ENCODE results near the gene WDFY1.
"Not testable (repeated sequence)": the region's sequence is repeated elsewhere in the genome, so short reads cannot be mapped to it uniquely, and the experiment has no call there.

WDFY1 gene

DNA sequence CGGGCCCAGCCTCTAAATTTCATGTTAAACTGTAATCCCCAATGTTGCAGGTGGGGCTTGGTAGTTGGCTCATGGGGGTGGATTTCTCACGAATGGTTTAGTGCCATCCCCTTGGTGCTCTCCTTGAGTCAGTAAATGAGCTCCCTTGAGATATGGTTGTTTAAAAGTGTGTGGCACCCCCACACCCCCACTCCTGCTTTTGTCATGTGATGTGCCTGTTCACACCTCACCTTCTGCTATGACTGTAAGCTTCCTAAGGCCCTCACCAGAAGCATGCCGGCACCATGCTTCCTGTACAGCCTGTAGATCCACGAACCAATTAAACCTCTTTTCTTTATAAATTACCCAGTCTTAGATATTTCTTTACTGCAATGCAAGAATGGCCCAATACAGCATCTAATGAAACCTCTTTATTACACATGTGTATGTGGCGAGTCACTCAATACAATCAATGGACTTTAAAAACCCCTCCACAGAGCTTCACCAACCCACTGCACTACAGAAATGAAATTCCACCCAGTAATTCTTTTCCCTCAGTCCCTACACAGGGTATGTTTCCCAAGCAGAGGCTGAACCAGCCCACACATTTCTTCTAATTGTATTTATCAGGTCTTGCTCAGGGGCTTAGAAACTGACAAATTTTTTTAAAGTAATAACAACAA is 47.3 kb downstream of the WDFY1 start:
- DNase-seq (ENCODE audit: low read depth in 2 of 2, low spot score in 1 of 2) = no peak

DNA sequence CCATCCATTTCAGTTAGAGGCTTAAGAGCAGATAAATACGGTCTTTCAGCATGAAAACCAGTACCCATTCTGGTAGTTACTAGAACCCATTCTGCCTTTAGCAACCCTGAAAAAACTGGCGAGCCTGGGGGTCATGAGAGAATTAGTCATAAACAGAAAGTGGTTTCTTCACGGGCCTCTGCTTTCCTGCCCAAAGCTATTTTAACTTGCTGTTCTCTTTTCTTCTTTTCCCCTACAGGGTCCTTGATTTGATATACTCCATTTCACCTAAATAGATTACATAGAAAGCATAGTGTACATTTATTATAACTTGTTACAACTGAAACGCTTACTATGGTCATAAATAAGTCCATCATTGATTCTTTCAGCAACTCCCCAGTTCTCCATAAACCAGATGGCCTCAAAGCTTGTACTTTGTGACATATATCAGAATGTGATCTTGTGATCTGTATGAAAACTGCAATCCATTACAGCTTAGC is 48.3 kb downstream of the WDFY1 start:
- DNase-seq (ENCODE audit: low read depth in 2 of 2, low spot score in 1 of 2) = no peak

DNA sequence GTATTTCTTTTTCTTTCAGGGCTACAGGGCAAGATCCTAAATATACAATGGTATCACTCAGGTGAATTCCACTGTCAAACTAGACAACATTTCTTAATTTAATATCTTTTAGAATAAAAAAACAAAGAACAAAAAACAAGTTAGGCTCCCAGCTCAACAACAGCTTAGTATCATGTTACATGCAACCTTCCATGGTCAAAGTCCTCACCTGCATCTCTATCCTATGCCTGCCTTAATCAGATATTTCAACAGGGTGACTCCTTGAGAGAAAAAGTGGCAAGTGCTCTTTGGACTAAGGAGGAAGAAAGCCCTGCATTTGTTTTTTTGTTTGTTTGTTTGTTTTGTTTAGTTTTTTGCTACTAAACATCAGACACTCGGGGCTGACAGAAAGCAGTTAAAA is 50.2 kb downstream of the WDFY1 start:
- no peak for DNase-seq (ENCODE audit: low read depth in 2 of 2, low spot score in 1 of 2)

DNA sequence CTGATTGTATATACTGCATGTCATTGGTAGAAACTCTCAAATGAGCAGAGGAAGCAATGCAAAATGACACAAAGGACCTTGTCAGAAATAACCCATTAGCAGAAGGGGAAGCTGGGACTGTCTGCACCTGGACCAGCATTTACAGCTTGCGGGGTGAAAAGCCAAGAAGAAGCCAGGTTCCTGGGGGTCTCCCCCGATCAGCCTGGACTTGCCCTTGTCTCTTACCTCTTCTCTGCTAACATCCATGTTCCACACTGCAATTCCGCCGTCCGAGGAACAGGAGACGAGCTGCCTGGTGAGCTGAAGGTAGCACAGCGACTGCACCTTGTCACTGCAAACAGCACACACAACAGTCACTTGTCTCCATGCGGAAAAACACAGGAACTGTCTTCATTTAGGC is 51.1 kb downstream of the WDFY1 start:
- no peak for DNase-seq (ENCODE audit: low read depth in 2 of 2, low spot score in 1 of 2)

DNA sequence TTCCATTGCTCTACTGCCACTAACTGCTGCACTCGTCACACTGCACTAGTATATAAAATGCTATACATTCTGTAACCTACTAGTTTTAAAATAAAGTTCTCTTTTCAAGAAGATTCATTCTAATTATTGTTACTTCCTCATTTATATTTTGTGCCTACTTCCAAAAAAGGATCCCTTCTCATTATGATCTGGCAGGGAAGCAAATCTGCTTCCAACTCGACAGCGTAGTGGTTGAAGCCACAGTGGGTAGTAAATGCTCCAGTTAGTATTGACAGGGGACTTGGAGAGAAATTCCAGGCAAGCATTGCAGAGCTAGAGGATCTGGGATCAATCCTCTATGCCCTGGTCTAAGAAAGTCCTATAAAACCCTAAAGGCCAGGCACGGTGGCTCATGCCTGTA is 54.4 kb downstream of the WDFY1 start:
- no peak for DNase-seq (ENCODE audit: low read depth in 2 of 2, low spot score in 1 of 2)

DNA sequence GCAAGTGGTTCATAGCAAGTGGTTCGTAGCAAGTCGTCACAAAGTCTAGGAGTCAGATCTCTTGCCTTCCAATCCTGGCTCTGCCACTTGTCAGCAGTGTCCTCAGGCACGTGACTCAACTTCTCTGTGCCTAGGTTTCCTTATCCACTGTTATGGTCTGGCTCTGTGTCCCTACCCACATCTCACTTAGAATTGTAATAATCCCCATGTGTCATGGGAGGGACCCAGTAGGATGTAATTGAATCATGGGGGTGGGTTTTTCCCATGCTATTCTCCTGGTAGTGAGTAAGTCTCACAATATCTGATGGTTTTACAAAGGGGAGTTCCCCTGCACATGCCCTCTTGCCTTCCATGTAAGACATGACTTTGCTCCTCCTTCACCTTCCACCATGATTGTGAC is 55.9 kb downstream of the WDFY1 start:
- no peak for DNase-seq (ENCODE audit: low read depth in 2 of 2, low spot score in 1 of 2)

DNA sequence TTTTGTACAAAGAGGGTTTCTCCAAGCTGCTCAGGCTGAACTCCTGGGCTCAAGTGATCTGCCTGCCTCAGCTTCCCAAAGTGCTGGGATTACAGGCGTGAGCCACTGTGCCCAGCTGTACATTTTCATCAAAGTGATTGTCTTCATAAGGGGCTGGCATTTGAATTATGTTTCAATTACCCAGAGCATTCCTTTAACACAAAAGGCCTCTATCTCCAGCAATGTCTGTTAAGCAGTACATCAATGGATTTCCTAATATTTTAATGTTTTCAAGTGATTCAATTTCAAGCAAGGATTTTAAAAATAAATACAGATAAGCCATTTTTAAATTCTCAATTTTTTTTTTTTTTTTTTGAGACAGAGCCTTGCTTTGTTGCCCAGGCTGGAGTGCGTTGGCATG is 56.9 kb downstream of the WDFY1 start:
- DNase-seq (ENCODE audit: low read depth in 2 of 2, low spot score in 1 of 2) = no peak

DNA sequence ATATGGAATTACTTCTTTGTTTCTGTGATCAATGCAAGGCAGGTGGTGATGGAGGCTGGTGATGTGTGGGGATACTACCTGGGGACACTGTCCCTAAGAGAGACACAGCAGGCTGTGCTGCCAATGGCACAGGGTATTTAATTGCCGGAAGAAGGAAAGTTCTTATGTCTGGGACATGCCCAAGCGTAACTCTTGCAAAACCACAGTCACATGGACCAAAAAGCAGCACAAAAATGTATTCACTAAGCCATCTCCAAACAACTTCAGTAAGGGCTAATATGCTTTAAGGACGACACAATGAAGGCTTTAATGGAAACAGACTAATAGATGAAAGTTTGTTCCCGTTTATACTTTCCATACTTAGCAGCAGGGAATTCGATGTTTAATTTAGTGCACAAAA is 58.0 kb downstream of the WDFY1 start:
- DNase-seq (ENCODE audit: low read depth in 2 of 2, low spot score in 1 of 2) = no peak

DNA sequence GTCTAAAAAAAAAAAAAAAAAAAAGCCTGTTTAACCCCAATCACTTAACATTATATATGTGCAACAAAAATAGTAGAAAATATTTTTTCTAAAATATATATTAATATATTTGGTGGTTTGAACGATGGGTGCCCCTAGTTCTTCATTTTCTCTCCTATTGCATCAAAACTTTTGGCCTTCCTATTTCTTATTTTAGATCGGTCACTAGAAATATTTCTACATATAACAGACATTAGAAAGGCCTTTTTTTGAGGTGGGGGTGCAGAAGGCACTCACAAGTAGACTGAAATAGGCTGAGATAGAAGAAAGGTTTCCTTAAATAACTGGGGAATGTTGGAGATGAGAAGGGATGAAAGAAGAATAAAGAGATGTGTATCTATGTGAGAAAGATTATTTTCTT is 58.4 kb downstream of the WDFY1 start:
- no peak for DNase-seq (ENCODE audit: low read depth in 2 of 2, low spot score in 1 of 2)

DNA sequence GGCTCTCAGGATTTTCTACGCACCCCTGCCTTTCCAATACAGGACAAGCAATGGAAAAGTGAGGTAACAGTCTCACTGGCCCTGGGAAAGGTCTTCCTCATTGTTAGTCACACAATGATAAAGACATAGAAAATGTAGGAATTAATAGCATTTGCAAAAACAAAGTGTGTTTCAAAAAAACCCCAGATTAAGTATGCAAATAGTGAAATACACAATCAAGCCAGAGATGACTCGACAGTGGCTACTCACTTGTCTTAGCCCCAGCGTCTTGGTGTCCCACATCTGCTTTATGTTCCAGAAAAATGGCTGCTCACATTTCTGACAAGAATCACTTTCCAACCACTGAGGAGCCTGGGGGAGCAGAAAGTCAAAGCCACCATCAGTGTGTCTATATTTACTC is 60.7 kb downstream of the WDFY1 start:
- no peak for DNase-seq (ENCODE audit: low read depth in 2 of 2, low spot score in 1 of 2)

DNA sequence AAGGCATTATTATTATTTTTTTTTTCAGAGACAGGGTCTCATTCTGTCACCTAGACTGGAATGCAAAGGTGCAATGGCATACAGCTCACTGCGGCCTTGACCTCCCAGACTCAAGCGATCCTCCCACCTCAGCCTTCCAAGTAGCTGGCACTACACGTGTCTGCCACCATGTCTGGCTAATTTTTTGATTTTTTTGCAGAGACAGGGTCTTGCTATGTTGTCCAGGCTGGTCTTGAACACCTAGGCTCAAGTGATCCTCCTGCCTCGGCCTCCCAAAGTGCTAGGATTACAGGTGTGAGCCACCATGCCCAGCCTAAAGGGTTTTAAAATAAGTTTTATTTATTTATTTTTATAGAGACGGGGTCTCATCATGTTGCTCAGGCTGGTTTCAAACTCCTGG is 62.4 kb downstream of the WDFY1 start:
- no peak for DNase-seq (ENCODE audit: low read depth in 2 of 2, low spot score in 1 of 2)

DNA sequence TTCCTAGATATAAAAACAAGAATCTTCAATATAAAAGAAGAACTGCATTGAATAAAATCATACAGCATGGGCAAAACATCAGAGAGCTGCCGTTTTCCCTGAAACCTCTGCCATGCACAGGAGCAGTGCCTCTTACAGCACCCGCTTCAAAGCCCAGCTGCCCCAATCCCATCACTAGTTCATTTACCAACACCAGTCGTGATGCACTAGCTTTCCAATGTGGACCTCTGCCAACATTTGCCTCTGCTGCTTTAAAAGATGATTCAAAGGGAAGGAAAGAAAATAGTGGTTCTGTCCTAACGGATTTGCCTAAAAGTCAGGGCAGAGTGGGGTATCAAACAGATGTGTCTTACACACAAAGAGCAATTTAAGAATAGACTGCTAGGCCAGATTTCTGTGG is 64.3 kb downstream of the WDFY1 start:
- no peak for DNase-seq (ENCODE audit: low read depth in 2 of 2, low spot score in 1 of 2)

DNA sequence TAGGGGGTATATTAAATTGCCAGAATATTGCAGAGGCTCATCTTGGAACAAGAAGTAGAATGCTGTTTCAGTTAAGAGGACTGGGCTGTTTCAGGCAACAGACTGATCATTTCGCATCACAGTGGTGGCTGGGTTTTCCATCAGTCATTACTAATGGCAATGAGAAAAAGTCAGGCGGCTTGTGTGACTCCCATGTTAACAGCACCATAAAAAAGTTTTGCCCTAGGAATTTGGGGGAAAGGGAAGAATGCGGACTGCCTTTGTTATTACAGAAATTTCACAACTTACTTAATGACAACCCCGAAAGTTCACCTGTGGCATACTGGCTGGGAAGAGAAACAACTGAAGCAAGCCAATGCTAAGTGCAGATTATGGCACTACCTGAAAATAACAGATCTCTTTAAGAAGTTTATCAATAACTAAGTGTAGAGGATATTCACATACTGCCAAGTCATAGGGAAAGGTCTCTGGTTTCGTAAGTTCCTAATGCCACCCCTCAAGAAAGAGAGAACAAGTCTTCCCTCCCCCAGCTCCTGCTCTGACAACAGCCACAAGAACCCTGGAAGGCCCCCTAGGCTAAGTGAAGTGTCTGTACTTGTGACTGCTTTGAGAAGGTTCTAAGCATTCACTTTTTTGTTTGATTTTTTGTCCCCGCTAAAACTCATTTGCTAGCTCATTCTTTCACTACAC is 67.3 kb downstream of the WDFY1 start:
- no peak for DNase-seq (ENCODE audit: low read depth in 2 of 2, low spot score in 1 of 2)

DNA sequence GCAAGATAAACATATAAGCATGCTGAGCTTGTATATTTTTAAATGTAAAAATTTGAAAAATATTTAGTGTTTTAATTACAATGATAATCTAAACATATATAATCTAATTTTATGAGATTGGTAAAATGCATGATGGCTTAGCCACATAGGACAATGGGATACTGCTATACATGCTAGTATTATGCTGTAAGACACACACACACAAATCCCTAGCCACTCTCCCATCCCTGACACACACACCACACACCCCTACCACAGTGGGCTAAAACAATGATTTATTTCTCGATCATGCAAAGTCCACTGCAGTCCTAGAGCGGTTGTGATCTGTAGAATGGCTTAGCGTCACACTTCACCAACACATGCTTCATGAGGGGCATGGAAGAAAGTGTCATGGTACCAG is 71.5 kb downstream of the WDFY1 start:
- no peak for DNase-seq (ENCODE audit: low read depth in 2 of 2, low spot score in 1 of 2)

DNA sequence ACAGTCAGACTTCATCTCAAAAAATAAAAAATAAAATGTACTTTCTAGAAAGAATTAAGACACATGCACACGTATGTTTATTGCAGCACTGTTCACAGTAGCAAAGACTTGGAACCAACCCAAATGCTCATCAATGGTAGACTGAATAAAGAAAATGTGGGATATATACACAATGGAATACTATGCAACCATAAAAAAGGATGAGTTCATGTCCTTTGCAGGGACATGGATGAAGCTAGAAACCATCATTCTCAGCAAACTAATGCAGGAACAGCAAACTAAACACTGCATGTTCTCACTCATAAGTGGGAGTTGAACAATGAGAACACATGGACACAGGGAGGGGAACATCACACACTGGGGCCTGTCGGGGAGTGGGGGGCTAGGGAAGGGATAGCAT is 72.4 kb downstream of the WDFY1 start:
- DNase-seq (ENCODE audit: low read depth in 2 of 2, low spot score in 1 of 2) = not testable (repeated sequence)

DNA sequence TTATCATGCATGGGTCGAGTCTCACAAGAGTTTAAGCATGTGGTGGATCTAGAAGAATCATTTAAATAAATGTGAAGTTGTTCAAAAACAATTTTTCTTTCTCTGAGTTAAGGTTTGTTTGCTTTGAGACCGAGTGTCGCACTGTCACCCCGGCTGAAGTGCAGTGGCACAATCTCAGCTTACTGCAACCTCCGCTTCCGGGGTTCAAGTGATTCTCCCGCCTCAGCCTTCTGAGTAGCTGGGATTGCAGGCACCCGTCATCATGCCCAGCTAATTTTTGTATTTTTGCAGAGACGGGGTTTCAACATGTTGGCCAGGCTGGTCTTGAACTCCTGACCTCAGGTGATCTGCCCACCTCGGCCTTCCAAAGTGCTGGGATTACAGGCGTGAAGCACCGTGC is 73.5 kb downstream of the WDFY1 start:
- DNase-seq (ENCODE audit: low read depth in 2 of 2, low spot score in 1 of 2) = not testable (repeated sequence)

DNA sequence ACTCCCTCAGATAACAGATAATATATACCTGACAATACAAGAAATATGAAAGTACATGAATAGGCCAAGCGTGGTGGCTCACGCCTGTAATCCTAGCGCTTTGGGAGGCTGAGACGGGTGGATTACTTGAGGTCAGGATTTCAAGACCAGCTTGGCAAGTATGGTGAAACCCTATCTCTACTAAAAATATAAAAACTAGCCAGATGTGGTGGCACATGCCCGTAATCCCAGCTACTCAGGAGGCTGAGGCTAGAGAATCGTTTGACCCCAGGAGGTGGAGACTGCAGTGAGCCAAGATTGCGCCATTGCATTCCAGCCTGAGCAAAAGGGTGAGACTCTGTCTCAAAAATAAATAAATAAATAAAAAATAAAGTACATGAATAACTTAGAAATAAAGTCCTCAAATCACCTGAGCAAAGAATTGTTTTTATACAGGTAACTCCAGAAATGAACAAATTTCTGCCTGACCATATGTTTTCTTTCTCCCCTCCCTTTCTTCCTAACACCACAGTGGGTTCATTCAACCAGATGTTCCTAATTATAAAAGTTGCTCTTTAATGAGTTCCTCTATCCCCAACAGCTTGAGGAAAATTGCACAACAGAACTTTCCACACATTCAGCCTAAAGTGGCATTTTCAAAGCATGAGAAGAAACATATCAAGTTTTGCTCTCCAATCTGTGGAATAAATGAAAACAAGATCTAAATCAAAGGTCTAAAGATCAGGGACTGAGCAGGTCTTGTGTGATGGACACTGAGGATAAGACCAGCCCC is 74.1 kb downstream of the WDFY1 start:
- DNase-seq (ENCODE audit: low read depth in 2 of 2, low spot score in 1 of 2) = no peak

DNA sequence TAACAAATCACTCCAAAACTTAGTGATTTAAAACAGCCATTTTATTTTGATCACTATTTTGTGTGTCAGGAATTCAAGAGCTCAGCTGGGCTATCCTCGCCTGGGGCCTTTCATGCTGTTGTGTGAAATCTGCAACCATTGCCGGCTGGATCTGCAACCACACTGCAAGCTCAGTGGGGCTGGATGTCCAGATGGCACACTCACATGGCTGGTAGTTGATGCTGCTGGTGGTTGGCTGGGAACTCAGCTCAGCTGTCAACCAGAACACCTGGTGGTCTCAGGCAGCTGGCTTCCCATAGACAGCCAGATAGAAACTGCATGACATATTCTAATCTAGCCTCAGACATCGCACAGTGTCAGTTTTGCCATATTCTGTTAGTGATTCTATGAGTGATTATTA is 77.1 kb downstream of the WDFY1 start:
- DNase-seq (ENCODE audit: low read depth in 2 of 2, low spot score in 1 of 2) = no peak

DNA sequence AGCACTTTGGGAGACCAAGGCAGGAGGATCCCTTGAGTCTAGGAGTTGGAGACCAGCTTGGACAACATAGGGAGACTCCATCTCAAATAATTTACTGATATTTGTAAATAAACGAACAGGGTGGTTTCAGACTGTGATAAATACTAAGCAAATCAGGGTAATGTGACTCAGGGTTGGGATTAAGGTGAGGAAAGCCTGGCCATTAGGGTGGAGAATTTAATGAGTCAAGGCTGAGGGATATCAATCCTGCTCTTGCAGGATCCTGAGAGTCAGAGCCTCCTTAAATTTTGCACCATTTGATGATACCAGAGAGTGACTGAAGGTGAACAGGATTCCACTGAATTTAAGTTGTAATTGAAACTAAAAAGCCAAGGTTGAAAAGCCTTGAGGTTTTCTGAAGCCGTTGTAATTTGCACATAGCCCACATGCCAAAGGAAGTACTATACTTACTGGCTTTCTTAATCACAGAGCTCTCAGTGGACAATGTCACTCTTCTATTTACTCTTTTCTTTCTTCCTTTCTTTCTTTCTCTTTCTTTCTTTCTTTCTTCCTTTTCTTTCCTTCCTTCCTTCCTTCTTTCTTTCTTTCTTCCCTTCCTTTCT is 79.1 kb downstream of the WDFY1 start:
- no peak for DNase-seq (ENCODE audit: low read depth in 2 of 2, low spot score in 1 of 2)

DNA sequence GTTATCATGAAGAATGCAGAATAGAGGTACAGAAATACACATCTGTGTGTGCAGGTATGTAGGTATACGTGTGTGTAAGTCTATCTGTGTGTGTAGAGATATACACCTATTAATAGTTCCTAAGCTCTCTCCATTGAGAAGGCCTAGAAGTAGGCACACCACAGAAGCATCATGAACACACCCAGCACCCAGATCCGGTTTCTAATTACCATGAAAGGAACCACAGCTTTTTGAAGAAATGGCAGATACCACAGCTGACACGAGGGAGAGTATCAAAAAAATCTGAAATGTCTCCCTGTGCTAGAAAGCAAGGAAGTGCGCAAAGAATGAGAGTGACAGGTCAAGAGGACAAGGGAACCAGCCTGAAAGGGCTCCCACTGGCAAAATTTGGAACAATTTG is 80.0 kb downstream of the WDFY1 start:
- DNase-seq (ENCODE audit: low read depth in 2 of 2, low spot score in 1 of 2) = no peak

DNA sequence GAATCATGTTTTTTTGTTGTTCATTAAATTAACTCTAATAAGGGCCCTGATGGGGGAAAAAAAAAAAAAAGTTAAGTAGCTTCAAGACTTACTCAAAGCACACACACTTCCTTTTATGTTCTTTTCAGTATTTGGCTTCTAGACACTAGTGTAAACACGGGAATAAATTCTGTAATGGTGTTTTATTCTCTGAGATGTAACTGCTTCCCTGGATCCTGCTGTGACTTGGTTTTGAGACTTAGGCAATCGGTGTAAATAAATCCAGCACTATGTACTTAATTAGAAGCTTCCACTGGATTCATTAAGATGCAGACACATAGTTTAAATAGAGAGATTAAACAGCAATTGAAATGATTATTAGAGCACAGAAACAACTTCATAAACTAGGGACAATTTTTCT is 81.6 kb downstream of the WDFY1 start:
- DNase-seq (ENCODE audit: low read depth in 2 of 2, low spot score in 1 of 2) = no peak

All from stimulated activated CD8-positive, alpha-beta memory T cell treated with anti-CD3 and anti-CD28 coated beads, Interleukin-4, amount 100 ng/mL, for 4 hours (primary cell).